Measurements from ENCODE around the gene HDAC7. TPM values are rescaled to one million over a fixed set of nuclear protein-coding genes. Genes with fewer than 3 reads are reported as not detected.

Gene HDAC7
- polyA plus RNA-seq, 2 donors, result 20.9 to 35.6 TPM

- Histone ChIP-seq H3K4me1 (ENCODE audit: control insufficient read depth in 2 of 2, insufficient read depth in 2 of 2, low read length in 1 of 2) (peaks cover 0 to 2% of the 10 kb centered on the region in 2 donors), H3K36me3 (ENCODE audit: control insufficient read depth in 2 of 2, insufficient read depth in 2 of 2, low read length in 1 of 2) (no peaks in the 10 kb centered on the region), H3K27me3 (ENCODE audit: control insufficient read depth in 1 of 2, insufficient read depth in 2 of 2, low read length in 2 of 2) (no peaks in the 10 kb centered on the region), H3K9me3 (ENCODE audit: control insufficient read depth in 2 of 2, insufficient read depth in 1 of 2, low read depth in 1 of 2, low read length in 1 of 2) (no peaks in the 10 kb centered on the region), H3K4me3 (ENCODE audit: low read depth in 1 of 2, low read length in 2 of 2) (no peak overlapping the region), H3K27ac (ENCODE audit: low read depth in 2 of 2, low read length in 1 of 2) (no peak overlapping the region)
- 82 to 90% methylated on average over 8 of the region's 8 CpGs for WGBS, 2 donors
These were observed 14.6 kb upstream of the HDAC7 start for GRCh38 chr12:47834199-47834903.

- no peaks in the 10 kb centered on the region for H3K36me3 ChIP-seq (ENCODE audit: control insufficient read depth in 2 of 2, insufficient read depth in 2 of 2, low read length in 1 of 2)
- WGBS, 2 donors, result 91 to 96% methylated on average over 12 of the region's 12 CpGs
- H3K27ac ChIP-seq (ENCODE audit: low read depth in 2 of 2, low read length in 1 of 2), result no peak overlapping the region
These were observed 13.9 kb upstream of the HDAC7 start for GRCh38 chr12:47833591-47834012.

GRCh38 chr12:47832263-47832933, 12.7 kb upstream of the HDAC7 start:
- H3K27me3 ChIP-seq (ENCODE audit: control insufficient read depth in 1 of 2, insufficient read depth in 2 of 2, low read length in 2 of 2), result no peaks in the 10 kb centered on the region

More at GRCh38 chr12:47833591-47834012, 13.9 kb upstream of the HDAC7 start:
- no peaks in the 10 kb centered on the region for H3K27me3 ChIP-seq (ENCODE audit: control insufficient read depth in 1 of 2, insufficient read depth in 2 of 2, low read length in 2 of 2)
- H3K9me3 ChIP-seq (ENCODE audit: control insufficient read depth in 2 of 2, insufficient read depth in 1 of 2, low read depth in 1 of 2, low read length in 1 of 2), result no peaks in the 10 kb centered on the region
- no peak overlapping the region for H3K4me3 ChIP-seq (ENCODE audit: low read depth in 1 of 2, low read length in 2 of 2)
- H3K4me1 ChIP-seq (ENCODE audit: control insufficient read depth in 2 of 2, insufficient read depth in 2 of 2, low read length in 1 of 2), result peaks cover under 1 to 8% of the 10 kb centered on the region in 2 donors

GRCh38 chr12:47829584-47829983, 9.9 kb upstream of the HDAC7 start:
- H3K4me1 ChIP-seq (ENCODE audit: control insufficient read depth in 2 of 2, insufficient read depth in 2 of 2, low read length in 1 of 2), result peaks cover 13 to 16% of the 10 kb centered on the region in 2 donors
- no peaks in the 10 kb centered on the region for H3K27me3 ChIP-seq (ENCODE audit: control insufficient read depth in 1 of 2, insufficient read depth in 2 of 2, low read length in 2 of 2)
- WGBS, 2 donors, result 56 to 77% methylated on average over 4 of the region's 4 CpGs
- no peaks in the 10 kb centered on the region for H3K36me3 ChIP-seq (ENCODE audit: control insufficient read depth in 2 of 2, insufficient read depth in 2 of 2, low read length in 1 of 2)
- no peaks in the 10 kb centered on the region for H3K9me3 ChIP-seq (ENCODE audit: control insufficient read depth in 2 of 2, insufficient read depth in 1 of 2, low read depth in 1 of 2, low read length in 1 of 2)
- H3K27ac ChIP-seq (ENCODE audit: low read depth in 2 of 2, low read length in 1 of 2), result peak overlapping the region; percentile 70 to 92
- H3K4me3 ChIP-seq (ENCODE audit: low read depth in 1 of 2, low read length in 2 of 2), result no peak overlapping the region

More at GRCh38 chr12:47832263-47832933, 12.7 kb upstream of the HDAC7 start:
- H3K4me1 ChIP-seq (ENCODE audit: control insufficient read depth in 2 of 2, insufficient read depth in 2 of 2, low read length in 1 of 2), result peaks cover 4 to 10% of the 10 kb centered on the region in 2 donors
- 85 to 87% methylated on average over 13 of the region's 13 CpGs for WGBS, 2 donors
- H3K9me3 ChIP-seq (ENCODE audit: control insufficient read depth in 2 of 2, insufficient read depth in 1 of 2, low read depth in 1 of 2, low read length in 1 of 2), result no peaks in the 10 kb centered on the region
- no peak overlapping the region for H3K4me3 ChIP-seq (ENCODE audit: low read depth in 1 of 2, low read length in 2 of 2)
- no peaks in the 10 kb centered on the region for H3K36me3 ChIP-seq (ENCODE audit: control insufficient read depth in 2 of 2, insufficient read depth in 2 of 2, low read length in 1 of 2)
- no peak overlapping the region for H3K27ac ChIP-seq (ENCODE audit: low read depth in 2 of 2, low read length in 1 of 2)

- no peaks in the 10 kb centered on the region for H3K9me3 ChIP-seq (ENCODE audit: control insufficient read depth in 2 of 2, insufficient read depth in 1 of 2, low read depth in 1 of 2, low read length in 1 of 2)
- H3K4me3 ChIP-seq (ENCODE audit: low read depth in 1 of 2, low read length in 2 of 2), result no peak overlapping the region
- H3K27me3 ChIP-seq (ENCODE audit: control insufficient read depth in 1 of 2, insufficient read depth in 2 of 2, low read length in 2 of 2), result no peaks in the 10 kb centered on the region
- peaks cover 13 to 20% of the 10 kb centered on the region in 2 donors for H3K4me1 ChIP-seq (ENCODE audit: control insufficient read depth in 2 of 2, insufficient read depth in 2 of 2, low read length in 1 of 2)
- 17 to 31% methylated on average over 7 of the region's 7 CpGs for WGBS, 2 donors
- H3K36me3 ChIP-seq (ENCODE audit: control insufficient read depth in 2 of 2, insufficient read depth in 2 of 2, low read length in 1 of 2), result no peaks in the 10 kb centered on the region
- H3K27ac ChIP-seq (ENCODE audit: low read depth in 2 of 2, low read length in 1 of 2), result peak overlapping the region; percentile 70 to 92
These were observed 9.3 kb upstream of the HDAC7 start for GRCh38 chr12:47828976-47829482.

GRCh38 chr12:47828008-47828975, 8.6 kb upstream of the HDAC7 start:
- Histone ChIP-seq H3K4me3 (ENCODE audit: low read depth in 1 of 2, low read length in 2 of 2) (no peak overlapping the region), H3K27ac (ENCODE audit: low read depth in 2 of 2, low read length in 1 of 2) (peak overlapping the region; percentile 70 to 92), H3K36me3 (ENCODE audit: control insufficient read depth in 2 of 2, insufficient read depth in 2 of 2, low read length in 1 of 2) (no peaks in the 10 kb centered on the region), H3K9me3 (ENCODE audit: control insufficient read depth in 2 of 2, insufficient read depth in 1 of 2, low read depth in 1 of 2, low read length in 1 of 2) (no peaks in the 10 kb centered on the region), H3K4me1 (ENCODE audit: control insufficient read depth in 2 of 2, insufficient read depth in 2 of 2, low read length in 1 of 2) (peaks cover 13 to 24% of the 10 kb centered on the region in 2 donors), H3K27me3 (ENCODE audit: control insufficient read depth in 1 of 2, insufficient read depth in 2 of 2, low read length in 2 of 2) (no peaks in the 10 kb centered on the region)
- 49 to 56% methylated on average over 14 of the region's 14 CpGs for WGBS, 2 donors

- H3K27me3 ChIP-seq (ENCODE audit: control insufficient read depth in 1 of 2, insufficient read depth in 2 of 2, low read length in 2 of 2), result no peaks in the 10 kb centered on the region
- no peaks in the 10 kb centered on the region for H3K36me3 ChIP-seq (ENCODE audit: control insufficient read depth in 2 of 2, insufficient read depth in 2 of 2, low read length in 1 of 2)
- no peak overlapping the region for H3K4me3 ChIP-seq (ENCODE audit: low read depth in 1 of 2, low read length in 2 of 2)
- no peaks in the 10 kb centered on the region for H3K9me3 ChIP-seq (ENCODE audit: control insufficient read depth in 2 of 2, insufficient read depth in 1 of 2, low read depth in 1 of 2, low read length in 1 of 2)
- H3K4me1 ChIP-seq (ENCODE audit: control insufficient read depth in 2 of 2, insufficient read depth in 2 of 2, low read length in 1 of 2), result peaks cover 13 to 36% of the 10 kb centered on the region in 2 donors
- 35 to 44% methylated on average over 6 of the region's 6 CpGs for WGBS, 2 donors
- peak overlapping the region; percentile 78 to 86 for H3K27ac ChIP-seq (ENCODE audit: low read depth in 2 of 2, low read length in 1 of 2)
These were observed 5.5 kb upstream of the HDAC7 start for GRCh38 chr12:47825173-47825639.

GRCh38 chr12:47824635-47825034, 4.9 kb upstream of the HDAC7 start:
- Histone ChIP-seq H3K27ac (ENCODE audit: low read depth in 2 of 2, low read length in 1 of 2) (peak overlapping the region; percentile 78 to 86), H3K4me3 (ENCODE audit: low read depth in 1 of 2, low read length in 2 of 2) (no peak overlapping the region), H3K36me3 (ENCODE audit: control insufficient read depth in 2 of 2, insufficient read depth in 2 of 2, low read length in 1 of 2) (no peaks in the 10 kb centered on the region), H3K27me3 (ENCODE audit: control insufficient read depth in 1 of 2, insufficient read depth in 2 of 2, low read length in 2 of 2) (no peaks in the 10 kb centered on the region), H3K4me1 (ENCODE audit: control insufficient read depth in 2 of 2, insufficient read depth in 2 of 2, low read length in 1 of 2) (peaks cover 13 to 36% of the 10 kb centered on the region in 2 donors), H3K9me3 (ENCODE audit: control insufficient read depth in 2 of 2, insufficient read depth in 1 of 2, low read depth in 1 of 2, low read length in 1 of 2) (no peaks in the 10 kb centered on the region)
- WGBS, 2 donors, result 67 to 72% methylated on average over 3 of the region's 3 CpGs

- Histone ChIP-seq H3K4me1 (ENCODE audit: control insufficient read depth in 2 of 2, insufficient read depth in 2 of 2, low read length in 1 of 2) (peaks cover 10 to 36% of the 10 kb centered on the region in 2 donors), H3K27me3 (ENCODE audit: control insufficient read depth in 1 of 2, insufficient read depth in 2 of 2, low read length in 2 of 2) (no peaks in the 10 kb centered on the region), H3K36me3 (ENCODE audit: control insufficient read depth in 2 of 2, insufficient read depth in 2 of 2, low read length in 1 of 2) (no peaks in the 10 kb centered on the region), H3K9me3 (ENCODE audit: control insufficient read depth in 2 of 2, insufficient read depth in 1 of 2, low read depth in 1 of 2, low read length in 1 of 2) (no peaks in the 10 kb centered on the region), H3K27ac (ENCODE audit: low read depth in 2 of 2, low read length in 1 of 2) (peak overlapping the region; percentile 78 to 86), H3K4me3 (ENCODE audit: low read depth in 1 of 2, low read length in 2 of 2) (no peak overlapping the region)
- 79 to 95% methylated on average over 2 of the region's 2 CpGs for WGBS, 2 donors
These were observed 4.5 kb upstream of the HDAC7 start for GRCh38 chr12:47824198-47824597.
